Kasumi-1 (cell line): ENCODE measurements around the gene EIPR1.
"Not testable (repeated sequence)": the region's sequence is repeated elsewhere in the genome, so short reads cannot be mapped to it uniquely, and the experiment has no call there.

Experiments
- DNase-seq, 2 experiments: peaks; one replicate each; lab custom pipeline; 2025; lab: John Stamatoyannopoulos, UW

The EIPR1 gene

GRCh38 chr2:3192920-3193319, 184.7 kb downstream of the EIPR1 start:
- no peak for DNase-seq

GRCh38 chr2:3192281-3192818, 185.3 kb downstream of the EIPR1 start:
- no peak for DNase-seq

GRCh38 chr2:3189961-3190360, 187.7 kb downstream of the EIPR1 start:
- DNase-seq, result no peak

GRCh38 chr2:3189076-3189591, 188.5 kb downstream of the EIPR1 start:
- no peak for DNase-seq

- DNase-seq, result no peak
Observed at GRCh38 chr2:3188405-3188946, 189.1 kb downstream of the EIPR1 start.

- no peak for DNase-seq
Observed at GRCh38 chr2:3187467-3187866, 190.2 kb downstream of the EIPR1 start.

GRCh38 chr2:3186766-3187165, 190.9 kb downstream of the EIPR1 start:
- no peak for DNase-seq

- no peak for DNase-seq
Observed at GRCh38 chr2:3185910-3186309, 191.7 kb downstream of the EIPR1 start.

GRCh38 chr2:3185256-3185655, 192.4 kb downstream of the EIPR1 start:
- no peak for DNase-seq

- no peak for DNase-seq
Observed at GRCh38 chr2:3184167-3184566, 193.5 kb downstream of the EIPR1 start.

- DNase-seq, result no peak
Observed at GRCh38 chr2:3183766-3184165, 193.9 kb downstream of the EIPR1 start.

GRCh38 chr2:3182848-3183247, 194.8 kb downstream of the EIPR1 start:
- no peak for DNase-seq

- no peak for DNase-seq
Observed at GRCh38 chr2:3181416-3182010, 196.1 kb downstream of the EIPR1 start.

GRCh38 chr2:3180909-3181221, 196.8 kb downstream of the EIPR1 start:
- not testable (repeated sequence) for DNase-seq

GRCh38 chr2:3180082-3180908, 197.3 kb downstream of the EIPR1 start:
- DNase-seq, result no peak

- DNase-seq, result no peak
Observed at GRCh38 chr2:3179626-3180025, 198.0 kb downstream of the EIPR1 start.

- DNase-seq, result no peak
Observed at GRCh38 chr2:3179208-3179607, 198.4 kb downstream of the EIPR1 start.

GRCh38 chr2:3178578-3179031, 199.0 kb downstream of the EIPR1 start:
- DNase-seq, result no peak

GRCh38 chr2:3177891-3178577, 199.6 kb downstream of the EIPR1 start:
- no peak for DNase-seq

GRCh38 chr2:3176869-3177255, 200.8 kb downstream of the EIPR1 start:
- no peak for DNase-seq

- DNase-seq, result no peak
Observed at GRCh38 chr2:3176071-3176868, 201.3 kb downstream of the EIPR1 start.

- no peak for DNase-seq
Observed at GRCh38 chr2:3175568-3175955, 202.1 kb downstream of the EIPR1 start.
